A549 (cell line): ENCODE results near the gene DHX35.

Source experiments
- BHLHE40 ChIP-seq: IDR thresholded peaks from 2 replicates; pipeline ENCODE4 v1.6.1; 2012; ENCODE audit warnings: low read depth, low read length, inconsistent platforms
- CBX8 ChIP-seq: fragments of 200-600 bp; sonication (generic); IDR thresholded peaks from 2 replicates; pipeline ENCODE4 v1.6.1; 2016
- EP300 ChIP-seq, 2 experiments: fragments of >200 bp; sonication (Bioruptor Twin); formaldehyde crosslinking; IDR thresholded peaks; 2 replicates in 1 of 2; 3 replicates in 1 of 2; pipeline ENCODE4 v1.6.1; 2016 to 2017
- FOSL2 ChIP-seq, 2 experiments: fragments of 450-650 bp in 1 of 2; fragments of >200 bp in 1 of 2; sonication (Bioruptor Twin) in 1 of 2; formaldehyde crosslinking; IDR thresholded peaks; 2 replicates each; pipeline versions ENCODE4 v1.5.0 to v1.6.1; 2016 to 2020; ENCODE audit warnings: mild to moderate bottlenecking in 1 of 2, moderate library complexity in 1 of 2
- HMGXB4 ChIP-seq: fragments of 250-450 bp; sonication (Bioruptor Pico); IDR thresholded peaks from 2 replicates; pipeline ENCODE4 v1.5.0; 2021; ENCODE audit warnings: mild to moderate bottlenecking, moderate library complexity, borderline replicate concordance
- MAX ChIP-seq: IDR thresholded peaks from 2 replicates; pipeline ENCODE4 v1.6.1; 2012
- NR3C1 ChIP-seq: fragments of >200 bp; sonication (Bioruptor Twin); formaldehyde crosslinking; IDR thresholded peaks from 3 replicates; pipeline ENCODE4 v1.6.1; 2017
- RNF2 ChIP-seq: fragments of 200-600 bp; sonication (generic); IDR thresholded peaks from 2 replicates; pipeline ENCODE4 v1.6.1; 2016; ENCODE audit warnings: low read depth, mild to moderate bottlenecking, antibody characterized with exemption, moderate library complexity, borderline replicate concordance
- SMC3 ChIP-seq: fragments of >200 bp; sonication (Bioruptor Twin); formaldehyde crosslinking; IDR thresholded peaks from 3 replicates; pipeline ENCODE4 v1.6.1; 2018; ENCODE audit warnings: inconsistent platforms
- TP53 ChIP-seq: fragments of 250-450 bp; sonication (Bioruptor Pico); IDR thresholded peaks from 2 replicates; pipeline ENCODE4 v1.5.0; 2021; ENCODE audit warnings: mild to moderate bottlenecking, moderate library complexity
- TF ChIP-seq, protein P1 (sequence below): fragments of >200 bp; sonication (Bioruptor Twin); formaldehyde crosslinking; IDR thresholded peaks from 3 replicates; pipeline ENCODE4 v1.5.1; 2016

DNA sequence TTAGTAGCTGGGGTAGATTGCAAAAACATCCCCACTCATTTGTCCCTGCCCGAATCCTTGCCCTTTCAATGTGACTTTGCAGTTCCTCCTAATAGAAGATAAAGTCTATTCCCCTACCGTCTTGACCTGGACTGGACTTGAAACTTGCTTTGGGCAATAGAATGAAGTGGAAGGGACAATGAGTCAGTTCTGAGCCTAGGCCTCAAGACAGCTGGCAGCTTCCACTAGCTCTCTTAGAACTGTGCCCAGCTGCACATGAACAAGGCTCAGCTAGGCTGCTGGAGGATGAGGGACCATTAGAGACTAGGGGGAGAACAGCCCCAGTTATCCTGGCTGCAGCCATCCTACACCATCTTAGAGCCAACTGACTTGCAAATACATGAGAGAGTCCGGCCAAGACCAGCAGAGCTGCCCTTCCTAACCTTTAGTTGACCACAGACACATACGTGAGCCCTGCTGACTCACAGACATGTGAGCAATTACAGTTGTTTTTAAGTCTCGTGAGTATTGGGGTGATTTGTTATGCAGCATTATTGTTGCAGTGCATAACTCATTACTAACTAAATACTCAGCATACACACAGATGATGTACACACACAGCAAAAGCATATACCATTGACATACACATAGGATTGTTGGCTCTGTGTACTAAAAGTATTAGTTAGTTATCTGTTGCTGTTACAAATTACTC is 105.5 kb downstream of the DHX35 start:
- TF ChIP-seq, protein P1, sequence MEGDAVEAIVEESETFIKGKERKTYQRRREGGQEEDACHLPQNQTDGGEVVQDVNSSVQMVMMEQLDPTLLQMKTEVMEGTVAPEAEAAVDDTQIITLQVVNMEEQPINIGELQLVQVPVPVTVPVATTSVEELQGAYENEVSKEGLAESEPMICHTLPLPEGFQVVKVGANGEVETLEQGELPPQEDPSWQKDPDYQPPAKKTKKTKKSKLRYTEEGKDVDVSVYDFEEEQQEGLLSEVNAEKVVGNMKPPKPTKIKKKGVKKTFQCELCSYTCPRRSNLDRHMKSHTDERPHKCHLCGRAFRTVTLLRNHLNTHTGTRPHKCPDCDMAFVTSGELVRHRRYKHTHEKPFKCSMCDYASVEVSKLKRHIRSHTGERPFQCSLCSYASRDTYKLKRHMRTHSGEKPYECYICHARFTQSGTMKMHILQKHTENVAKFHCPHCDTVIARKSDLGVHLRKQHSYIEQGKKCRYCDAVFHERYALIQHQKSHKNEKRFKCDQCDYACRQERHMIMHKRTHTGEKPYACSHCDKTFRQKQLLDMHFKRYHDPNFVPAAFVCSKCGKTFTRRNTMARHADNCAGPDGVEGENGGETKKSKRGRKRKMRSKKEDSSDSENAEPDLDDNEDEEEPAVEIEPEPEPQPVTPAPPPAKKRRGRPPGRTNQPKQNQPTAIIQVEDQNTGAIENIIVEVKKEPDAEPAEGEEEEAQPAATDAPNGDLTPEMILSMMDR: no peak
- TF ChIP-seq HMGXB4 (CRISPR knock-in tag) (no peak), MAX (no peak), RNF2 (no peak), NR3C1 (no peak), TP53 (no peak), EP300 (IDR thresholded peaks at IDR 0.05) (no peak), CBX8 (no peak), FOSL2 (IDR thresholded peaks at IDR 0.05) (no peak), FOSL2 (CRISPR knock-in tag; IDR thresholded peaks at IDR 0.05) (no peak), BHLHE40 (no peak), SMC3 (no peak)
